Nephron progenitor cell (in vitro differentiated cells): ENCODE data around the gene KIT.
A peak's percentile ranks its signal among the peaks of the same experiment; 100 is the strongest.

Experiments
- DNase-seq: peaks from one replicate; pipeline ENCODE4 v3.0.0; 2021
- H3K27ac Mint-ChIP-seq: 2 replicates; pipeline ENCODE4 v1.8.0; 2021; ENCODE audit warnings: mild to moderate bottlenecking, moderate library complexity, mixed read lengths
- H3K27me3 Mint-ChIP-seq: 2 replicates; pipeline ENCODE4 v1.8.0; 2021; ENCODE audit warnings: mild to moderate bottlenecking, low read depth, mixed read lengths; ENCODE audit not compliant: poor library complexity
- H3K36me3 Mint-ChIP-seq: 2 replicates; pipeline ENCODE4 v1.8.0; 2021; ENCODE audit warnings: low read depth, mixed read lengths
- H3K4me1 Mint-ChIP-seq: 2 replicates; pipeline ENCODE4 v1.8.0; 2021; ENCODE audit warnings: mixed read lengths
- H3K4me3 Mint-ChIP-seq: 2 replicates; pipeline ENCODE4 v1.8.0; 2021; ENCODE audit warnings: mild to moderate bottlenecking, moderate library complexity, mixed read lengths
- H3K9me3 Mint-ChIP-seq: 2 replicates; pipeline ENCODE4 v1.8.0; 2021; ENCODE audit warnings: mild to moderate bottlenecking, moderate library complexity, mixed read lengths
- TF ChIP-seq, protein P1 (sequence below): fragments of 200-600 bp; sonication (generic); IDR thresholded peaks from 2 replicates; pipeline ENCODE4 v1.5.0; 2021; ENCODE audit warnings: antibody characterized with exemption

Gene KIT

DNA sequence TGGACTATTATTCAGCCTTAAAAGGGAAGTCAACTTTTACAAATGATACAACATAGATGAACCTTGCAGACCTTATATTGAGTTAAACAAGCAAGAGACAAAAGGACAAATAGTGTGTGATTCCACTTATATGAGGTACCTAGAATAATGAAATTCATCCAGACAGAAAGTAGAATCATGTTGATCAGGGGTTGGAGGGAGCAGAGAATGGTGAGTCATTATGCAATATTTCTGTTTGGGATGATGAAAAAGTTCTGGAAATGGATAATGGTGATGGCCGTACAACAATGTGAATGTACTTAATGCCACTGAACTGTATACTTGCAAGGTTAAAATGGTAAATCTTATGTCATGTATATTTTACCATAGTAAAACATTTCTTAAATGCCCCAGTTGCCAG lies 22.1 kb downstream of the KIT start:
- TF ChIP-seq, protein P1, sequence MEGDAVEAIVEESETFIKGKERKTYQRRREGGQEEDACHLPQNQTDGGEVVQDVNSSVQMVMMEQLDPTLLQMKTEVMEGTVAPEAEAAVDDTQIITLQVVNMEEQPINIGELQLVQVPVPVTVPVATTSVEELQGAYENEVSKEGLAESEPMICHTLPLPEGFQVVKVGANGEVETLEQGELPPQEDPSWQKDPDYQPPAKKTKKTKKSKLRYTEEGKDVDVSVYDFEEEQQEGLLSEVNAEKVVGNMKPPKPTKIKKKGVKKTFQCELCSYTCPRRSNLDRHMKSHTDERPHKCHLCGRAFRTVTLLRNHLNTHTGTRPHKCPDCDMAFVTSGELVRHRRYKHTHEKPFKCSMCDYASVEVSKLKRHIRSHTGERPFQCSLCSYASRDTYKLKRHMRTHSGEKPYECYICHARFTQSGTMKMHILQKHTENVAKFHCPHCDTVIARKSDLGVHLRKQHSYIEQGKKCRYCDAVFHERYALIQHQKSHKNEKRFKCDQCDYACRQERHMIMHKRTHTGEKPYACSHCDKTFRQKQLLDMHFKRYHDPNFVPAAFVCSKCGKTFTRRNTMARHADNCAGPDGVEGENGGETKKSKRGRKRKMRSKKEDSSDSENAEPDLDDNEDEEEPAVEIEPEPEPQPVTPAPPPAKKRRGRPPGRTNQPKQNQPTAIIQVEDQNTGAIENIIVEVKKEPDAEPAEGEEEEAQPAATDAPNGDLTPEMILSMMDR: no peak
- Mint-ChIP-seq H3K9me3 (no peaks in the 10 kb centered on the region), H3K4me3 (no peak overlapping the region), H3K36me3 (peaks cover 14% of the 10 kb centered on the region), H3K27me3 (peaks cover 4% of the 10 kb centered on the region), H3K27ac (no peak overlapping the region), H3K4me1 (peaks cover 35% of the 10 kb centered on the region)
- DNase-seq: no peak

DNA sequence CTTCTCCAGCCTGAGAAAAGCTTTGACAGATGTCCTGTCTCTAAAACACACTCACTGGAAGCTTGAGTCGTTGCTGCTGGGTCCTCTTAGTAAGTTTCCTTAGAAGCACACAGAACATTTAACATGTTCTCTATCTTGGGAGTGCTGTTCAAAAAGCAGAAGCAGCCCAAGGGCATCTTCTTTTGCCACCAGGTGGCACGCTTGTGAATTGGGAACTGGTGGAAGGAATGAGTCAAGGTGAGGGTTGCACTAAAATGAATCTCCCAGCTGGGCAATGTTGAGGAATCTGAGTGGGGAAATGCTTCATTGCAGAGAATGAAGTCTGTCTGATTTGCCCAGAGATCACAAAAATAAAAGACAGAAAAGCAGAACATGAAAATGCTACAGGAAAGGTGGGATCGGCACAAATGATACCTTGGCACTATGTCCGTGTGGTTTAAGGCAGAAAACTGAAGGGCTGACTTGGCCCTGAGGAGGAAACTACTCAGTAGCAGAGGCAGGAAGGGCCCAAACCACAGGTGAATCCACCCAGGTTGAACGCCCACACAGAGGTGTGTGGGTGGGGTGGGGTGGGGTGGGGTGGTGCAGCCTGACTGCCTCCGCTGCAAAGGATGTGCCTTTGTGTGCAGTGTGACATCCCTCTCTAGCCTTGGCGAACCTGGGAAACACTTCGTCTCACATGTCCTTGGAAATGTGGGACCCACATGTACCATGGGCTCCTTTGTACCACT lies 26.0 kb downstream of the KIT start:
- Mint-ChIP-seq H3K4me3 (no peak overlapping the region), H3K27me3 (no peaks in the 10 kb centered on the region), H3K36me3 (peaks cover 22% of the 10 kb centered on the region), H3K9me3 (no peaks in the 10 kb centered on the region), H3K4me1 (peaks cover 22% of the 10 kb centered on the region), H3K27ac (peak overlapping the region; percentile 5)
- DNase-seq: no peak
- TF ChIP-seq, protein P1: no peak

DNA sequence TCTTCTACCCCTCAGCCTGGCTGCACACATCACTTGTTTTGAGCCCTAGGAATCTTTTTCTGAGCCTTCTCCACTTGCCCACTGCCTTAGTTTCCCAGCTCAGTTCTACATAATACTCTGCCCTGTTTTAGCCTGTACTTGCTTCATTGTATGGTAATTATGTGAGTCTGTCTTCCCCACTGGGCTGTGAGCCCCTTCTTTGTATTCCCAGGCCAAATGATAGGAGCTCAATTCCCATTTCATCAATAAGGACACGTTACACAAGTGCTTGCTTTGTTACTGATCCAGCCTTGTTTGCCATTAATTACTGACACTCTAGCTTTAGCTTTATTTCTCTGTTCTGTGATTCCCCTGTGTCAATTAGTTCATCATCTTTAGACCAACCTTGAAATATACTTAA lies 28.1 kb downstream of the KIT start:
- Mint-ChIP-seq H3K9me3 (no peaks in the 10 kb centered on the region), H3K27ac (no peak overlapping the region), H3K27me3 (no peaks in the 10 kb centered on the region), H3K4me1 (peaks cover 15% of the 10 kb centered on the region), H3K36me3 (peaks cover 22% of the 10 kb centered on the region), H3K4me3 (no peak overlapping the region)
- DNase-seq: no peak
- TF ChIP-seq, protein P1: no peak

DNA sequence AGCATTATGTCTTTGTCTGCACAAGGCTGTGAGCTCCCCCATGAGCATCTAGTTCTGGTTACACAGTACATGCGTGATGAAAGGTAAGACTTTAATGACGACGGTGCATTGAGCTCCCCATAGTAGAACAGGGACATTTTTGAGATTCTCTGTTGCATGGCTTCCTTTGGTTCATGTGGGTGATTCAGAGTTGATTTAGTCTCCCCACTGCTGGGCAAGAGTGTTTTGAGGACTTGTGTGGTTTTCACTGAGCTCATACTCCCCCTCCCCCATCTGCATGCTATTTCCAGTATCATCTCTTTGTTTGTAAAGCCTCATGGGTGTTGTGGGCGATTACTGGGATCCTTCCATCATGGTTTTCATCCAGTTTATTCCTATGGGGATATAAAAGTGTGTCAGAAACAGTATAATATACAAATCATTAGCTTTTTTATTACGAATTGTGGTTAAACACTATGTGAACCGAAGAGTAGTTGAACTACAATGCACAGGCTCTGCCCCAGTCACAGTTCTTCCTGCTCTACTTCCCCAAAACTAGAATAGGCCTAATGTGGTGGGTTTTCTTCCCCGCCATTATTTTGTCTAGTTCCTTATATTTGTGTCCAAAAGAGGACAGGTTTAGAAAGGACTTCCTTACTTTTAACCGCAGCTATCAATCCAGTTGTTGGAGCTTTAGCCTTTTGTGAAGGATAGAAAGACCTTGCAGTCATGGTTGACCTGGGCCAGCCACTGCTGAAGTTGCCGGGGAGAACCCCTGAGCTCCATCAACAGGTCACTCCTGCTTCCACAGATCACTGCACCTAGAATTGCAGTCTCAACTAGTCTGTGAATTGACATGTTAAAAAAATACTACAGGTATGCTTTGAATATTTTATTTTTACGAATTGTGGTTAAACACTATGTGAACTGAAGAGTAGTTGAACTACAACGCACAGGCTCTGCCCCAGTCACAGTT lies 30.4 kb downstream of the KIT start:
- TF ChIP-seq, protein P1: no peak
- H3K4me3 Mint-ChIP-seq: no peak overlapping the region
- H3K27me3 Mint-ChIP-seq: no peaks in the 10 kb centered on the region
- peaks cover 13% of the 10 kb centered on the region for H3K36me3 Mint-ChIP-seq
- H3K4me1 Mint-ChIP-seq: peaks cover 8% of the 10 kb centered on the region
- no peak for DNase-seq
- no peaks in the 10 kb centered on the region for H3K9me3 Mint-ChIP-seq
- H3K27ac Mint-ChIP-seq: no peak overlapping the region

DNA sequence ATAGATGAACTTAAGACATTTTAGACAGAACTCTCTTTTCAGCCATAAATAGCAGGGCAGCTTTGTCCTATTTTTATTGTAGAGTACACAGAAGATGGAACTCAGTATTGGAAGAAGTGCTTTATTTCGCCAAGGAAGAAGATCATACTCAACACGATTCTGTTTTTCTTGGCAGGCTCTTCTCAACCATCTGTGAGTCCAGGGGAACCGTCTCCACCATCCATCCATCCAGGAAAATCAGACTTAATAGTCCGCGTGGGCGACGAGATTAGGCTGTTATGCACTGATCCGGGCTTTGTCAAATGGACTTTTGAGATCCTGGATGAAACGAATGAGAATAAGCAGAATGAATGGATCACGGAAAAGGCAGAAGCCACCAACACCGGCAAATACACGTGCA lies 37.6 kb downstream of the KIT start:
- no peaks in the 10 kb centered on the region for H3K9me3 Mint-ChIP-seq
- H3K27me3 Mint-ChIP-seq: no peaks in the 10 kb centered on the region
- peaks cover 44% of the 10 kb centered on the region for H3K36me3 Mint-ChIP-seq
- peaks cover 9% of the 10 kb centered on the region for H3K4me1 Mint-ChIP-seq
- DNase-seq: no peak
- H3K27ac Mint-ChIP-seq: no peak overlapping the region
- H3K4me3 Mint-ChIP-seq: no peak overlapping the region
- TF ChIP-seq, protein P1: no peak
